ENCODE data around the gene DLG2. TPM values are rescaled to one million over a fixed set of nuclear protein-coding genes. Genes with fewer than 3 reads are reported as not detected.

The DLG2 gene
- total and polyA plus RNA-seq, 4 experiments from 2014 or later: 0.78 to 2.7 (median 1.9) TPM

DNA sequence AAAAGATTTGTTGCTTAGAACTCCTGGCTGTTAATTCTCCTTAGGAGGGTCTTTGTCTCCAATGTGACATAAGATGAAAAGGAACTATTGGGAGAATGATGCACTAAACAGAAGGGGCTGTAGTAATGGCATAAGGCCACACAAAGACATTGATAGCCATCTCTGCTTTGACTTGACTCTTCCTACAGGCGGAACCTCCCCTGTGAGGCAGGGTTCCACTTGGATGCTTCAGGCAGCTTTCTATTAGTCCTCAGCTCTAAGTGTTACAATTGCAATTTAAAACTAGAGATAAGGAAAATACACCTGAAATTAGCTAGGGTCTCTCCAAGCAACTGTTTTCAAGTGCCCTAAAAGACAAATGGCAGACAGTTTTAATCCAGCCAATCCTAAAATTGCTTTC lies 1949.4 kb downstream of the DLG2 start:
- H3K27ac Mint-ChIP-seq: no peak overlapping the region
- POLR2A ChIA-PET (ENCODE audit: partially characterized antibody): no interaction called here
- H3K4me3 Mint-ChIP-seq: no peak overlapping the region
- H3K9me3 Mint-ChIP-seq: peaks cover 0 to 3% (median 0%) of the 10 kb centered on the region in 8 donors
- H3K36me3 ChIP-seq (ENCODE audit: insufficient read depth, low read length): no peaks in the 10 kb centered on the region
- DNase-seq: no peak
- intact Hi-C loops (cut with micrococcal nuclease): no loop called here
- H3K27me3 Mint-ChIP-seq: no peaks in the 10 kb centered on the region
- H3K4me1 Mint-ChIP-seq: no peaks in the 10 kb centered on the region
- CTCF ChIA-PET (ENCODE audit: partially characterized antibody): no interaction called here
- no peaks in the 10 kb centered on the region for H3K27me3 ChIP-seq (ENCODE audit: insufficient read depth, low read length)
- H3K36me3 Mint-ChIP-seq: no peaks in the 10 kb centered on the region
- H3K27ac ChIP-seq (ENCODE audit: low read depth, low read length): no peak overlapping the region
- no peak overlapping the region for H3K4me3 ChIP-seq (ENCODE audit: low read length in 2 of 2)
- no peaks in the 10 kb centered on the region for H3K4me1 ChIP-seq (ENCODE audit: insufficient read depth, low read length)
- no peaks in the 10 kb centered on the region for H3K9me3 ChIP-seq (ENCODE audit: control insufficient read depth in 1 of 2, low read length in 2 of 2)

DNA sequence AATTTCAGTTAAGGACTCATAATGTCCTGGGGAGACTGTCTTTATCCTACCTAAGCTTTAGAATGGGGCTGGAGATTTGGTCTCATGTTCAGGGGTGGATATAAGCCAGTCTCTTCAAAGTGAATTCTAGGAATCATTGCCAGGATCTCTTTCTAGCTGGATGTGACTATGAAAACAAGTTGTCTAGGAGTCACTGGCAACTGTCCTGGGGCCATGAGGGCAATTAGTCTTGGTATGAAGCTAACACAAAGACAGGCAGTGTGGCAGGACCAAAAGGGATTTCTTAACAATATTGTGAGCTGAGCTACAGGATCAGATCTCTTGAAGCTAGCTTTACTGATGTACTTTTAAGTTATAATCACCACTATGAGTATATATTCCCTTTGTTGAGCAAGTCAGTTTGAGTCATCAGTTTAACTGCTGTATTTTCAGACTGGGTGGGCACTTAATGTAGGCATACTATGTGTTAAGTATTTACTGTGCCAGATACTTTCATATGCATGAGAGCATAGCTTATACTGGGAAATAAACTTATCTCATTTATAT lies 1951.0 kb downstream of the DLG2 start:
- intact Hi-C loops (cut with micrococcal nuclease): no loop called here
- H3K27me3 ChIP-seq (ENCODE audit: insufficient read depth, low read length): no peaks in the 10 kb centered on the region

DNA sequence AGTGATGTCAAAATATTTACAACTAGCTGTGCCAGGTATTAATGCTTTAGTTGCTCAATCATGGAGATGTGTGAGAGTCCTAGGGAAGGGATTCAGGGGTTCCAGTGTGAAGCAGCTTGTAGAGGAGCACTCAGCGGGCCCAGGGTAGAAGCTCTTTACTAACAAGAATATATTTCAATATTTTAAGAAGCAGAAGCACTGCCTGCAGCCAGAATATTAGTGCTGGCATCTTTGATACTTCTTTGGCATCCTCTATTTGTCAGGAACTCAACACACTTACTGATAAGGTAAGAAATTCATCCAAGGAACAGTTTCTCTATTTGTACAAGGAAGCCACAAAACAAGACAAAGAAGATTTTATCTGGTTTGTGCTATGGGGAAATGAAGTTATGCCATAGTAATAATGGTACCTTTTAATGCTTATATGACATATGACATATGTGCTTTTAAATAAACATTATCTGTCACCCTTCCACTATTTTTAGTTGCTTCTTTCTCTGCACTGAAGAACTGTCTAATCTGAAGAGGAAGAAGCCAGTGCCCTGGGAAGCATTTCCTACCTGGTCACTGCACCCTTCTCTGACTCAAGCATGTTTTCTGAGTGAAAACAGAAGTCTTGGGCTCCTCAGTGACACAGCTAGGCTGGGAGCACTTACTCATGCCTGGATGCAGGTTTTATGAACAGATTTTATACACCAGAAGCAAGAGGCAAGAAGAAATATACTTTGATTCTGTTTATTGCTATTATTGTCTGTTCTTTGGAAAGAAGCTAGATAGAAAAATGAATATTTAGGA lies 1952.8 kb downstream of the DLG2 start:
- Mint-ChIP-seq H3K9me3 (peaks cover 0 to 3% (median 0%) of the 10 kb centered on the region in 8 donors), H3K4me1 (no peaks in the 10 kb centered on the region), H3K27ac (no peak overlapping the region), H3K4me3 (no peak overlapping the region), H3K36me3 (no peaks in the 10 kb centered on the region), H3K27me3 (peaks cover 0 to 3% of the 10 kb centered on the region in 2 donors)
- ChIA-PET CTCF (ENCODE audit: partially characterized antibody) (no interaction called here), POLR2A (ENCODE audit: partially characterized antibody) (no interaction called here)
- no peak overlapping the region for H3K4me3 ChIP-seq (ENCODE audit: low read length in 2 of 2)
- no peaks in the 10 kb centered on the region for H3K27me3 ChIP-seq (ENCODE audit: insufficient read depth, low read length)
- H3K36me3 ChIP-seq (ENCODE audit: insufficient read depth, low read length): no peaks in the 10 kb centered on the region
- no peak for DNase-seq
- no peak overlapping the region for H3K27ac ChIP-seq (ENCODE audit: low read depth, low read length)
- H3K4me1 ChIP-seq (ENCODE audit: insufficient read depth, low read length): no peaks in the 10 kb centered on the region
- no peaks in the 10 kb centered on the region for H3K9me3 ChIP-seq (ENCODE audit: control insufficient read depth in 1 of 2, low read length in 2 of 2)
- intact Hi-C loops (cut with micrococcal nuclease): no loop called here

More for the DNA sequence above, 1951.0 kb downstream of the DLG2 start:
- ChIA-PET CTCF (ENCODE audit: partially characterized antibody) (no interaction called here), POLR2A (ENCODE audit: partially characterized antibody) (no interaction called here)
- Histone ChIP-seq H3K9me3 (ENCODE audit: control insufficient read depth in 1 of 2, low read length in 2 of 2) (no peaks in the 10 kb centered on the region), H3K4me1 (ENCODE audit: insufficient read depth, low read length) (no peaks in the 10 kb centered on the region), H3K4me3 (ENCODE audit: low read length in 2 of 2) (no peak overlapping the region), H3K27ac (ENCODE audit: low read depth, low read length) (no peak overlapping the region), H3K36me3 (ENCODE audit: insufficient read depth, low read length) (no peaks in the 10 kb centered on the region)
- Mint-ChIP-seq H3K9me3 (peaks cover 0 to 3% (median 0%) of the 10 kb centered on the region in 8 donors), H3K27me3 (no peaks in the 10 kb centered on the region), H3K4me3 (no peak overlapping the region), H3K27ac (no peak overlapping the region), H3K4me1 (no peaks in the 10 kb centered on the region), H3K36me3 (no peaks in the 10 kb centered on the region)
- DNase-seq: no peak

DNA sequence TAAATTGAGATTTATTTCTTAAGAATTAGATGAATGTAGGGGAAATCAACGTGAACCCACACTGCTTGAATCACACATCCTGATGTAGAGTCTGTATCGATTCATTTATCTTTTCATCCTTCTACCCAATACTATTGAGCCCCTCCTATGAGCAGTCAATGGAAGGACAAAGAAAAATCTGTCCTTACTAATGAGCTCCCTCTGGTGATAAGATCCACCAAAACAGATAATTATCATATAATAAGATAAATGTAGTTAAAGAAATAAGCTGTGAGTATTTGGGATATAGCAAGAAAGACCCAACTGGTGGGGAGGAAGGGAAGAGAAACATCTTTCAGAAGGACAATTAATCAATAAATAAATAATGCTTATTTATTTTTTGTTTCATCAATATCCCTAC lies 1955.9 kb downstream of the DLG2 start:
- intact Hi-C loops (cut with micrococcal nuclease): no loop called here
- Histone ChIP-seq H3K27me3 (ENCODE audit: insufficient read depth, low read length) (no peaks in the 10 kb centered on the region), H3K9me3 (ENCODE audit: control insufficient read depth in 1 of 2, low read length in 2 of 2) (no peaks in the 10 kb centered on the region), H3K4me1 (ENCODE audit: insufficient read depth, low read length) (no peaks in the 10 kb centered on the region), H3K36me3 (ENCODE audit: insufficient read depth, low read length) (no peaks in the 10 kb centered on the region), H3K27ac (ENCODE audit: low read depth, low read length) (no peak overlapping the region), H3K4me3 (ENCODE audit: low read length in 2 of 2) (no peak overlapping the region)
- H3K27me3 Mint-ChIP-seq: peaks cover 0 to 3% of the 10 kb centered on the region in 2 donors
- no peaks in the 10 kb centered on the region for H3K36me3 Mint-ChIP-seq
- ChIA-PET CTCF (ENCODE audit: partially characterized antibody) (no interaction called here), POLR2A (ENCODE audit: partially characterized antibody) (interaction anchor here (0.6 kb wide), 1 partner anchor 292 kb away, joined by 4 read pairs; no protein-coding TSS in a partner anchor)
- H3K27ac Mint-ChIP-seq: no peak overlapping the region
- H3K4me1 Mint-ChIP-seq: no peaks in the 10 kb centered on the region
- peaks cover 0 to 3% (median 0%) of the 10 kb centered on the region in 8 donors for H3K9me3 Mint-ChIP-seq
- no peak for DNase-seq
- no peak overlapping the region for H3K4me3 Mint-ChIP-seq

GRCh38 chr11:83666149-83666548 lies 1961.0 kb downstream of the DLG2 start:
- CTCF ChIA-PET (ENCODE audit: partially characterized antibody): no interaction called here
- H3K4me1 ChIP-seq (ENCODE audit: insufficient read depth, low read length): no peaks in the 10 kb centered on the region
- POLR2A ChIA-PET (ENCODE audit: partially characterized antibody): no interaction called here
- no peak overlapping the region for H3K4me3 ChIP-seq (ENCODE audit: low read length in 2 of 2)
- no peak for DNase-seq
- Mint-ChIP-seq H3K27me3 (peaks cover 0 to 3% of the 10 kb centered on the region in 2 donors), H3K27ac (no peak overlapping the region), H3K4me3 (no peak overlapping the region), H3K36me3 (no peaks in the 10 kb centered on the region), H3K4me1 (no peaks in the 10 kb centered on the region), H3K9me3 (peaks cover 0 to 2% (median 0%) of the 10 kb centered on the region in 8 donors)
- H3K27me3 ChIP-seq (ENCODE audit: insufficient read depth, low read length): no peaks in the 10 kb centered on the region
- intact Hi-C loops (cut with micrococcal nuclease): no loop called here
- no peaks in the 10 kb centered on the region for H3K36me3 ChIP-seq (ENCODE audit: insufficient read depth, low read length)
- H3K9me3 ChIP-seq (ENCODE audit: control insufficient read depth in 1 of 2, low read length in 2 of 2): no peaks in the 10 kb centered on the region
- no peak overlapping the region for H3K27ac ChIP-seq (ENCODE audit: low read depth, low read length)

GRCh38 chr11:83663988-83664387 lies 1963.2 kb downstream of the DLG2 start:
- peak overlapping the region in 1 of 7 donors; percentile 34 for H3K27ac Mint-ChIP-seq

DNA sequence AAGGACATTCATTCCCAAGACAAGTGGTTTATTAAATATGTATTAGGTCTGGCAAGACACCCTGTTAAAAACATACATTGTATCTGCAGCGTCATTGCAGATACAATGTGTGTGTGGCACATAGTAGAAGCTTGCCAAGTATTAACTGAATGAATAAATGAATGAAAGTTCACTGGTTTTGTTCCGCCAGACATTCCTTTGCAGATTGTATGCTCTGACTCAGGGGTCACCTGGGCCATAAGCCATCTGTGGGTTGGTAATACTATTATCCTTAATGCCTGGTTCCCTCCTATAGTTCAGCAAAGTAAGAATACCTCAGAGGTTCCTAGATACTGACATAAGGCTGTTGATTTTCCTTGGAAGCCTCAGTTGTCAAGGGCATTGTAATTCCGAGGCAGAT lies 1963.7 kb downstream of the DLG2 start:
- Histone ChIP-seq H3K4me1 (ENCODE audit: insufficient read depth, low read length) (no peaks in the 10 kb centered on the region), H3K4me3 (ENCODE audit: low read length in 2 of 2) (no peak overlapping the region), H3K27ac (ENCODE audit: low read depth, low read length) (no peak overlapping the region), H3K36me3 (ENCODE audit: insufficient read depth, low read length) (no peaks in the 10 kb centered on the region), H3K27me3 (ENCODE audit: insufficient read depth, low read length) (no peaks in the 10 kb centered on the region), H3K9me3 (ENCODE audit: control insufficient read depth in 1 of 2, low read length in 2 of 2) (no peaks in the 10 kb centered on the region)
- H3K4me1 Mint-ChIP-seq: no peaks in the 10 kb centered on the region
- intact Hi-C loops (cut with micrococcal nuclease): no loop called here
- H3K27me3 Mint-ChIP-seq: no peaks in the 10 kb centered on the region
- ChIA-PET CTCF (ENCODE audit: partially characterized antibody) (no interaction called here), POLR2A (ENCODE audit: partially characterized antibody) (no interaction called here)
- DNase-seq: no peak
- H3K36me3 Mint-ChIP-seq: no peaks in the 10 kb centered on the region
- H3K4me3 Mint-ChIP-seq: no peak overlapping the region
- peaks cover 0 to 2% (median 0%) of the 10 kb centered on the region in 8 donors for H3K9me3 Mint-ChIP-seq
- no peak overlapping the region for H3K27ac Mint-ChIP-seq

More at GRCh38 chr11:83663988-83664387, 1963.2 kb downstream of the DLG2 start:
- H3K9me3 Mint-ChIP-seq: peaks cover 0 to 2% (median 0%) of the 10 kb centered on the region in 8 donors
- H3K27ac ChIP-seq (ENCODE audit: low read depth, low read length): no peak overlapping the region
- intact Hi-C loops (cut with micrococcal nuclease): no loop called here
- no peaks in the 10 kb centered on the region for H3K9me3 ChIP-seq (ENCODE audit: control insufficient read depth in 1 of 2, low read length in 2 of 2)
- CTCF ChIA-PET (ENCODE audit: partially characterized antibody): no interaction called here
- H3K36me3 Mint-ChIP-seq: no peaks in the 10 kb centered on the region
- POLR2A ChIA-PET (ENCODE audit: partially characterized antibody): no interaction called here
- H3K27me3 Mint-ChIP-seq: no peaks in the 10 kb centered on the region
- no peaks in the 10 kb centered on the region for H3K36me3 ChIP-seq (ENCODE audit: insufficient read depth, low read length)
- H3K4me1 ChIP-seq (ENCODE audit: insufficient read depth, low read length): no peaks in the 10 kb centered on the region
- no peak overlapping the region for H3K4me3 Mint-ChIP-seq
- DNase-seq: no peak
- H3K27me3 ChIP-seq (ENCODE audit: insufficient read depth, low read length): no peaks in the 10 kb centered on the region
- H3K4me3 ChIP-seq (ENCODE audit: low read length in 2 of 2): no peak overlapping the region
- H3K4me1 Mint-ChIP-seq: no peaks in the 10 kb centered on the region

Data from CD4-positive, alpha-beta memory T cell (primary cell).